Skeletal muscle cell (primary cell): Measurements from ENCODE around the gene IL18R1.
"Not testable (repeated sequence)": the region's sequence is repeated elsewhere in the genome, so short reads cannot be mapped to it uniquely, and the experiment has no call there.

Source experiments
- DNase-seq: peaks from one replicate; pipeline ENCODE4 v3.0.0-alpha.2; 2010; ENCODE audit warnings: low read depth
- H3K4me3 ChIP-seq: 2 replicates; pipeline ENCODE4 v1.5.1; 2011; ENCODE audit warnings: low read depth, mild to moderate bottlenecking, control low read depth, low read length, moderate library complexity

The IL18R1 gene, protein sequence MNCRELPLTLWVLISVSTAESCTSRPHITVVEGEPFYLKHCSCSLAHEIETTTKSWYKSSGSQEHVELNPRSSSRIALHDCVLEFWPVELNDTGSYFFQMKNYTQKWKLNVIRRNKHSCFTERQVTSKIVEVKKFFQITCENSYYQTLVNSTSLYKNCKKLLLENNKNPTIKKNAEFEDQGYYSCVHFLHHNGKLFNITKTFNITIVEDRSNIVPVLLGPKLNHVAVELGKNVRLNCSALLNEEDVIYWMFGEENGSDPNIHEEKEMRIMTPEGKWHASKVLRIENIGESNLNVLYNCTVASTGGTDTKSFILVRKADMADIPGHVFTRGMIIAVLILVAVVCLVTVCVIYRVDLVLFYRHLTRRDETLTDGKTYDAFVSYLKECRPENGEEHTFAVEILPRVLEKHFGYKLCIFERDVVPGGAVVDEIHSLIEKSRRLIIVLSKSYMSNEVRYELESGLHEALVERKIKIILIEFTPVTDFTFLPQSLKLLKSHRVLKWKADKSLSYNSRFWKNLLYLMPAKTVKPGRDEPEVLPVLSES

DNA sequence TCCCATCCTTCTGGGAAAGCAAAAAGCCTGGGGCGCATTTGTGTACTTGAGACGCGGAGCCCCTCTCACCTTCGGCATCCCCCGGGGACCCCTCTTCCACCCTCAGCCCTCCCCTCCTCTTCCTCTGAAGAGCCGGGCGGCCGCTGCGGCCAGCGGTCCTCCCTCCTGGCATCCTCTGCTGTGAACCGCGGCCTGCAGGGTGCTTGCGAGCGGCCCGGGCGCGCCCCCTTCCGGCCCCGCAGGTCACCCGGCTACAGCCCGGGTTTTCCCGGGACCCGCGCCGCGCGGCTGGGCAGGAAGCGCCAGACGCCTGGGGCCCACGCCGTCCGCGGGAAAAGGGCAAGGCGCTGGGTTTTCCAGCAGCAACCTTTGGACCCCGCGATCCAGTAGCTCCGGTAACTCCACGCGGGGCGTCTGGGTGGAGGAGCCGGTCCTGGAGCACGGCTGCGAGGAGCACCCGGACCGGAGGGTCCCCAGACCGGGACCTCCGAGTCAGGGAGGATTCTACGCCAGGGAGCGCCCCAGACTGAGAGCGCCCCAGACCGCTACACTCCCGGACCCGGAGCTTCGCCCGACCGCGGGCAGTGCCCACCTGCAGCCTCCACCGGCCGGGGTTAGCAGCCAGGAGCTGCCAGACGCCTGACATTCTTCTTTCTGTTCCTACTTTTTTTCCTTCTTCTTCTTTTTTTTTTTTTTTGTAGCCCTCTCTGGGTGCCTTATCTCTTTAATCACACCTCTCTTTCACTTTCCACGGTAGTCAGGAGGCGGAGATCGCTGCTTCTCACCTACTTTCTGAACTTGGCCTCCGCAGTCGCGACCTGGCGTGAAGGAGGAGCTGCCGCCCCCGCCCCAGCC, at the start of gene IL18R1:
Gene IL18R1, plus strand, starts transcription at position 271 of the 855 bp plus-strand sequence. CDS start 6,865 bp downstream, outside the sequence.
- peak within 1 kb of the TSS; percentile 69 for H3K4me3 ChIP-seq
- DNase-seq = peak; percentile 33

- H3K4me3 ChIP-seq = no peak overlapping the region
Observed at GRCh38 chr2:102306125-102306524, 49.5 kb upstream of the IL18R1 start.

DNA sequence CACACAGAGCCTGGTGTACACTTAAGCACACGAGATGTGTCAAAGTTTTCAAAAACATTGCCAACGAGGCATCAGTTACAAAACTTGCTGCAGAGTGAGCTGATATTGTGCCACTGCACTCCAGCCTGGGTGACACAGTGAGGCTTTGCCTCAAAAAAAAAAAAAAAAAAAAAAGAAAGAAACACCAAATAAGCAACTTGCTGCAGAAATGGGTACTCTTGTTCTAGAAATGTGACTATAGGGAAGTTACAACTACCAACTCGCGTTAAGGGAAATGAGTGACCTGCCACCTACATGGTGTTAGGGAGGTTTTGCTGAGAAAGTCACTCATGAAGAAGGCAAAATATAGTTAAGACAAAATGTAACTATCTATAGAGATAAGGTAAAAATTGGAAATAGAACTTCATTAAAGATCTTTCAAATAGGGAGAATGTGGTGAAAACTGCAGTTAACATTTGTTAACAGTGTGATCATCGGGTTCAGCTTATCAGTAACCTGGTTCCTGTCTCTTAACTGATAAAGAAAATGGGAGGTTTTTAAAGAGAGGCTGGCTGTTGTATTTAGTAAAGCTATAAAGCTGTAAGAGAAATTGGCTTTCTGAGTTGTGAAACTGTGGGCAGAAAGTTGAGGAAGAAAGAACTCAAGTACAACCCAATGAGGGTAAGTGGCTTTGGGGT, 44.5 kb upstream of the IL18R1 start, which contains the start of gene IL1RL1:
Gene IL1RL1, plus strand, starts transcription at position 600 of the 677 bp plus-strand sequence. CDS start 26,702 bp downstream, outside the sequence.
- DNase-seq = no peak

More at GRCh38 chr2:102306125-102306524, 49.5 kb upstream of the IL18R1 start:
- no peak for DNase-seq

DNA sequence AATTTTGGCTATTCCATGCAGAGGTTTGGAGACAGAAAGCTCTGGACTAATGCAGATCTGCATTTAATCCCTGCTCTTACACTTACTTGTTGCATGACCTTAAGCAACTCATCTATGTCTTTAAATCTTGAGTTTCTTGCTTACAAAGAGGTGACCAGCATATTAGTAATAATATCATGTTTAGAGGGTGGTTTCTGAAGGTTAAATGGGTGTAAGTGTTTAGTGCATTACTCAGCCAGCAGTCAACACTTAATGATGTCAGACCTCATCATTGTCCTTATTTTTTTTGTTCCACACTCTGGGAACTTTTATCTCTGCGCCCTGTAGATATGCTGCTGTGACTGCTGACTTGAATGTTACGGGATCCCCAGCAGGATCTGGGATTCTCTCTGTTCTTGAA, 42.6 kb upstream of the IL18R1 start:
- peak; percentile 68 for DNase-seq
- no peak overlapping the region for H3K4me3 ChIP-seq

More for the DNA sequence above, 44.5 kb upstream of the IL18R1 start, which contains the start of gene IL1RL1:
- H3K4me3 ChIP-seq = no peak within 1 kb of the TSS

GRCh38 chr2:102313471-102313870, 42.1 kb upstream of the IL18R1 start:
- H3K4me3 ChIP-seq = no peak overlapping the region
- DNase-seq = no peak

GRCh38 chr2:102313950-102314349, 41.6 kb upstream of the IL18R1 start:
- no peak overlapping the region for H3K4me3 ChIP-seq
- no peak for DNase-seq

- DNase-seq = no peak
- H3K4me3 ChIP-seq = no peak overlapping the region
Observed at GRCh38 chr2:102315921-102316320, 39.7 kb upstream of the IL18R1 start.

- H3K4me3 ChIP-seq = no peak overlapping the region
- no peak for DNase-seq
Observed at GRCh38 chr2:102317715-102318114, 37.9 kb upstream of the IL18R1 start.

DNA sequence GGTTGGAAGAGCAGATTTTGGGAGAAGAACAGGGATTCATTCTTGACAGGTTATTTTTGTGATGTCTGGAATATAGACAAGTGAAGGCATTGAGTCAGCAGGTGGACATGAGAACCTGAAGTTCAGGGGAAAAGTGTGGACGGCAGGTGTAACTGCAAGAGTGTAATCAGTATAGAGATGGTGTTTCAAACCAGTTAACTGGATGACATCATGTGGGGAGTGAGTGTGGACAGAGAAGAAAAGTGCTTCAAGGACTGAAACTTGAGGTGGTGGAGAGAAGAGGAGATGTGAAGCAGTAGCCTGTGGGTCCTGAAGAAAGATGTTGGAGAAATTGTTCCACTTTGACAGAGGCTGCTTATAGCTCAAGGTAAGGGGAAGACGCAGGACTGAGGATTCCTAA, 37.2 kb upstream of the IL18R1 start:
- DNase-seq = no peak
- no peak overlapping the region for H3K4me3 ChIP-seq

DNA sequence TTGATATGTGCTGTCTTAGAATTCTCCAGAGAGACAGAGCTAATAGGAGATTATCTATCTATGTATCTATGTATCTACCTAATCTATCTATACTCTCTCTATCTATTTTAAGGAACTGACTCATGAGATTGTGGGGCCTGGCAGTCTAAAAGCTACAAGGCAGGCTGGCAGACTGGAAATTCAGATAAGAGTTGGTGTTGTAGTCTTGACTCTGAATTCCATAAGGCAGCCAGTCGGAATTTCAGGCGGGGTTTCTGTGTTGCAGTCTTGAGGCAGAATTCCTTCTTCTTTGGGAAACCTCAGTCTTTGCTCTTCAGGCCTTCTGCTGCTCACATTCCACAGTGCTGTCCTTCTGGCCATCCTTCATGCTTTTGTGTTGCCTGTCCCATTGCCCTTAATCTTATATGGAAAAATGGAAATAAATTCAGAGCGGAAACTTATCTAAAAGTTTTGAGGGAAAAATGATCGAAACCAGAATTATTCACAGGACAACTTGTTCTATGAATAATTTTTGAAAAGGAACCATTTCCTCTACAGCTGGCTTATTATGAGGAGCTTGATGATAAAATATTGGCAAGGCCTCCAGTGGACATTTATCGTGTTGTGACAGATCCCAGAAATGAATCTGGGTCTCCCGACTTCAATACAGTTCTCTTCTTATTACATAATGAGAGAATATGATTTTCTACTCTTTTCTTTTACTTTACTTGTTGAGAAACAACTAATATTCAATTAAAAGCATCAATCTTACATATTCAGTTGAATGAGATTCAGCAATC, 33.5 kb upstream of the IL18R1 start:
- DNase-seq = no peak
- H3K4me3 ChIP-seq = no peak overlapping the region

DNA sequence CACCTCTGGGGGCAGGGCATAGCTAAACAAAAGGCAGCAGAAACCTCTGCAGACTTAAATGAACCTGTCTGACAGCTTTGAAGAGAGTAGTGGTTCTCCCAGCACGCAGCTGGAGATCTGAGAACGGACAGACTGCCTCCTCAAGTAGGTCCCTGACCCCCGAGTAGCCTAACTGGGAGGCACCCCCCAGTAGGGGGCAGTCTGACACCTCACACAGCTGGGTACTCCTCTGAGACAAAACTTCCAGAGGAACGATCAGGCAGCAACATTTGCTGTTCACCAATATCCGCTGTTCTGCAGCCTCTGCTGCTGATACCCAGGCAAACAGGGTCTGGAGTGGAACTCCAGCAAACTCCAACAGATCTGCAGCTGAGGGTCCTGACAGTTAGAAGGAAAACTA, 30.7 kb upstream of the IL18R1 start:
- not testable (repeated sequence) for DNase-seq, H3K4me3 ChIP-seq

GRCh38 chr2:102331311-102331980, 24.1 kb upstream of the IL18R1 start:
- no peak for DNase-seq
- no peak overlapping the region for H3K4me3 ChIP-seq

DNA sequence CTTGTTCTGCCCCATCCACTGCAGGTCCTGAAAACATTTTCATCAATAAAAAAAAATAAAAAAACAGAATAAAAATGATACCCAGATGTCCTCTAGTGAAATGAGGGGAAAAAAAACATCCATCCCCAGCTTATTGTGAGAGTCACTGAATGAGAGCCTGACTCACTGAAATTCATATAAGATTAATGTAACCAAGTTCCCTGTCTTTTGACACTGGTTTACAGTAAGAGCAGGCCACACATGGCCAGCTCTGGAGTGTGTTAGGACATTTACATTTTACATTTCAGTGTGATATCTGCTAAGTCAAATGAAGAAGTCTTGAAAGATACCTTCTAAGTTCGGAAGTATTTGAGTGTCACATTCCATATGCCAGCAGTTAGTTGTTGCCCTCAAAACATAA, 21.1 kb upstream of the IL18R1 start:
- H3K4me3 ChIP-seq = no peak overlapping the region
- no peak for DNase-seq

DNA sequence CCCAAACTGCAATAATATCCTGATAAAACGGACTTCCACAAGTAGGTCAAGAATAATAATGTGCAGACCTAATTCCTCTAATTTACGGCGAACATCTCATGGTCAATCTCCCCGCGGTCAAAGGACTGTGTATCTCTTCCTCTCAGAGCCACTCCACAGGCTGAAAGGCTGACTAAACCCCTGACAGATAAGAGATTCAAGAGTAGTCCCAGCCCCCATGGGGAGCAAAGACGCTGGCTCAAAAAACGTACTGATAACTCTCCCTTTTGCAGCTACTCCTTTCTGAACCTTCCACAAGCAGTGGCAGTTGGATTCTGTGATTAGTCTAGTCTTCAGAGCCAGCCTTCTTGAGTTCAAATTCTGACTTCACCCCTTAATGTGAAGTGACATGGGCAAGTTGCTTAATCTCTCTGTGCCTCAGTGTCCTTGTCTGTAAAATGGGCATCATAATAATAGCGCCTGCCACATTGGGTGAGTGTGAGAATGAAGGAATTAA, 19.7 kb upstream of the IL18R1 start:
- H3K4me3 ChIP-seq = no peak overlapping the region
- no peak for DNase-seq

DNA sequence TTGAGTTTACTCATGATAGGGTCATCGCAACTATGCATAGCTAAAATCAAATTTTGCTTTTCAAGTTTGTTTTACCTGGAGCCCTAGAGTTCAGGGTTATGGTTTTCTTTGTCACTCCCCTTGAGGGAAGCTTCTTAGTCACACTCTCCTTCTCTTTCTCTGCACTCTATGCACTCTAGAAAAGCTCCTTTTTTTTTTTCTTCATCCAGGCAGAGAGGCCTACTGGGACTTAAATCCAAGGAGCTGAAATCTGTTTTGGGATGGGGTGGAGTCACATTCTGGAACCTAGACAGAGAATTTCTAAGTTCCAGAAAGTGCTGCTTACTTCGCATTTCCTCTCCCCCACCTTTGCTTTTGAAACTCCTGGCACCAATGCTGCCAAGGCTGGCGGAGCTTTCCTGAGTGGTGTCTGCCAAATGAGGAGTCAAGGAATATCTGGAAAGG, 19.1 kb upstream of the IL18R1 start:
- H3K4me3 ChIP-seq = no peak overlapping the region
- DNase-seq = no peak

GRCh38 chr2:102337012-102337411, 18.6 kb upstream of the IL18R1 start:
- no peak for DNase-seq
- no peak overlapping the region for H3K4me3 ChIP-seq

GRCh38 chr2:102337481-102338386, 17.9 kb upstream of the IL18R1 start:
- H3K4me3 ChIP-seq = no peak overlapping the region
- DNase-seq = no peak
